D721Med (cell line): Measurements from ENCODE around the gene JMJD7.

Source experiments
- DNase-seq: peaks from one replicate; pipeline ENCODE4 v3.0.0; 2011; ENCODE audit warnings: low spot score; ENCODE audit not compliant: insufficient read length
- FAIRE-seq: peaks from 2 replicates; lab custom pipeline; 2011; peaks lifted over from hg19 to GRCh38; lab: Jason Lieb, UNC
- TF ChIP-seq, protein P1 (sequence below): IDR thresholded peaks from 2 replicates; pipeline ENCODE4 v1.5.1; 2012; ENCODE audit warnings: mild to moderate bottlenecking, control low read depth; ENCODE audit not compliant: insufficient read depth; ENCODE audit errors: missing control alignments

Gene JMJD7

DNA sequence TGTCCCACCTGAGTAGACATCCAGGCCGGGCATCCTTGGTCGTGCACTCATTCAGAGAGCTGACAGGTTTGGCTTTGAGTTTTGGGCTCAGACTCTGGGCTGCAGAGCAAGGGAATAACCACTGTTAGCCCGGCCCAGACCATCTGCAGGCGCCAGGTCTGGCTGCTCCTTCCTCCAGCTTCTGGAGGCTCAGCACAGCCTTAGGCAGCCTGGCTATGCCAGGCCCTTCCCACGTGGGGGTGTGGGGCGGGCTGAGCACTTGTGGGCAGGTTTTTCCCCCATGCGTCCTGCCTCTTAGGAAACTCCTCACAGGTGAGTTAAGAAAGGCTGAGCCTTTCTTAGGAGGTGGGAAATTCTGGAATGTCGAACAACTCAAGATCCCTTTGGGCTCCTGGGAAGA is 22.0 kb downstream of the JMJD7 start:
- FAIRE-seq (no peak), DNase-seq (no peak)

DNA sequence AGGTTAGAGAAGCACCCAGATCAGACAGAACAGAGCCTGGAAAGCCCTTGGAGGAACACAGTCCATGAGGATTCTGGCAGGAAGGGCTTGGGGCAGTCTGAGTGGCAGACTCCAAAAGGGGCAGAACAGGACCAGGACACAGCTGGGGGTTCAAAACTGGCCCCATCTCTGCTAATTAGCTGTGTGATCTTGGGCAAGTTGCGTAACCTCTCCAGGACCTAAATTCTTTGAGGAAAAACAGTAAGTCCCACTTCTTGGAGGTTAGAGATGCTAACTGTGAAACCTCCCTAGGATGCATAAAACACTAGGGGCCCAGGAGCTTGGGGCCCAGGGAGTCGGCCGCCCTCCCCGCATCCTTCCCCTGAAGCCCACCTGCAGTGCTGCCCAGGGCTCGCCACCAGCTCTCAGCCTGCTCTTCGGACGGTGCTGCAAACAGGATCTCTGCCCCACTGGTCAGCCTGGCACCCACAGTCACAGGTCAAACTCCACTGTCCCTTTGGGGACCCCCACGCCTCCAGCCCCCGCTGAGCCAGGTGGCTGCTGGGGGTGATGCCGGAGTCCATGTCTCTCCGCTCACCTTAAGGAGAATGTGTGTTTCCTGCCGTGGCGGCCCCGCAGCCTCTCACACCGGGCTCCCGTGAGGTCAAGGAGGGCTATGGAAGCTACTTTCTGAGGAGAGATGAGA is 22.7 kb downstream of the JMJD7 start:
- no peak for FAIRE-seq
- TF ChIP-seq, protein P1, sequence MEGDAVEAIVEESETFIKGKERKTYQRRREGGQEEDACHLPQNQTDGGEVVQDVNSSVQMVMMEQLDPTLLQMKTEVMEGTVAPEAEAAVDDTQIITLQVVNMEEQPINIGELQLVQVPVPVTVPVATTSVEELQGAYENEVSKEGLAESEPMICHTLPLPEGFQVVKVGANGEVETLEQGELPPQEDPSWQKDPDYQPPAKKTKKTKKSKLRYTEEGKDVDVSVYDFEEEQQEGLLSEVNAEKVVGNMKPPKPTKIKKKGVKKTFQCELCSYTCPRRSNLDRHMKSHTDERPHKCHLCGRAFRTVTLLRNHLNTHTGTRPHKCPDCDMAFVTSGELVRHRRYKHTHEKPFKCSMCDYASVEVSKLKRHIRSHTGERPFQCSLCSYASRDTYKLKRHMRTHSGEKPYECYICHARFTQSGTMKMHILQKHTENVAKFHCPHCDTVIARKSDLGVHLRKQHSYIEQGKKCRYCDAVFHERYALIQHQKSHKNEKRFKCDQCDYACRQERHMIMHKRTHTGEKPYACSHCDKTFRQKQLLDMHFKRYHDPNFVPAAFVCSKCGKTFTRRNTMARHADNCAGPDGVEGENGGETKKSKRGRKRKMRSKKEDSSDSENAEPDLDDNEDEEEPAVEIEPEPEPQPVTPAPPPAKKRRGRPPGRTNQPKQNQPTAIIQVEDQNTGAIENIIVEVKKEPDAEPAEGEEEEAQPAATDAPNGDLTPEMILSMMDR, result no peak
- DNase-seq, result no peak

More for the DNA sequence above, 22.0 kb downstream of the JMJD7 start:
- TF ChIP-seq, protein P1, result no peak

DNA sequence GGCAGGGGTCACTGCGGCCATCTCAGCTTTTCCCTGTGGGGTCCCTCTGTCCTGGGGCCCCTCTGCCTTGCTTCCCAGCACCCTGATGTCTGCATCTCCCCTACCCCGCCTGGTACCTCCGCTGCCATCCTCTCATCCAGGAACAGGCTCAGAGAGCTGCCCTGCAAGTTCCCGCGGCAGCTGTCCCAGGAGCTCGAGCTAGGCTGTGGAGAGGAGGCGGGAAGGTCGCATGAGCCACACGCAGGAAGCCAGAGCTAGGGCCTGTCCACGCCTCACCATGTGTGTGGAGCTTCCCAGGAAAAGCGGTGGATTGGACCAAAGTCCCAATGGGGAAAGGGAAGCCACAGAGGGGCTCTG is 23.3 kb downstream of the JMJD7 start:
- TF ChIP-seq, protein P1, result no peak
- DNase-seq (no peak), FAIRE-seq (no peak)

DNA sequence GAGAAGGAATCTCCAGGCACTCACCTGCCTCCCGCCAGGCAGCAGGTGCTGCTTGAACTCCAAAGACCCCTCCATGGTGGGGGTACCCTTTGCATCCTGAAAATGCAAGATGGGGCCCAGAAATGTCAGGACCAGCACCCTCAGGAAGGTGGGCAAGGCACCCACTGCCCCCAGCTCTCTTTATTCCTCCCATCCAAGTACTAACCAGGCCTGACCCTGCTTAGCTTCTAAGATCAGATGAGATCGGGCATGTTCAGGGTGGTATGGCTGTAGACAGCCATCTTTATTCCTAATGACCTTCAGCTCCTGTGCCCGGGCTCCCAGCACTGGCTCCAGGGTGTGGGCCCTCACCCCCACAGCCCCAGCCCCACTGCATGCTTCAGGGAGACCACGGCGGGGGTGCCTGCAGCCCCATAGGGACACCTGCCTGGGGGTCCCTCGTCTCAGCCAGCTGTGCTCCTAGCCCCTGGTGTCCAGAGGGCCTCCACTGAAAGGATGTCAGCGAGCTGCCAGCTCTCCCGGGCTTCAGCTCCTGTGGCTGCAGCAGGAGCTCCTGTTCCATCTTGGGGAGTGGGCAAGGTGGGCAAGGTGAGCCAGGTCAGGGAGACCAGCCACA is 24.0 kb downstream of the JMJD7 start:
- FAIRE-seq (no peak), DNase-seq (no peak)
- TF ChIP-seq, protein P1, result no peak

DNA sequence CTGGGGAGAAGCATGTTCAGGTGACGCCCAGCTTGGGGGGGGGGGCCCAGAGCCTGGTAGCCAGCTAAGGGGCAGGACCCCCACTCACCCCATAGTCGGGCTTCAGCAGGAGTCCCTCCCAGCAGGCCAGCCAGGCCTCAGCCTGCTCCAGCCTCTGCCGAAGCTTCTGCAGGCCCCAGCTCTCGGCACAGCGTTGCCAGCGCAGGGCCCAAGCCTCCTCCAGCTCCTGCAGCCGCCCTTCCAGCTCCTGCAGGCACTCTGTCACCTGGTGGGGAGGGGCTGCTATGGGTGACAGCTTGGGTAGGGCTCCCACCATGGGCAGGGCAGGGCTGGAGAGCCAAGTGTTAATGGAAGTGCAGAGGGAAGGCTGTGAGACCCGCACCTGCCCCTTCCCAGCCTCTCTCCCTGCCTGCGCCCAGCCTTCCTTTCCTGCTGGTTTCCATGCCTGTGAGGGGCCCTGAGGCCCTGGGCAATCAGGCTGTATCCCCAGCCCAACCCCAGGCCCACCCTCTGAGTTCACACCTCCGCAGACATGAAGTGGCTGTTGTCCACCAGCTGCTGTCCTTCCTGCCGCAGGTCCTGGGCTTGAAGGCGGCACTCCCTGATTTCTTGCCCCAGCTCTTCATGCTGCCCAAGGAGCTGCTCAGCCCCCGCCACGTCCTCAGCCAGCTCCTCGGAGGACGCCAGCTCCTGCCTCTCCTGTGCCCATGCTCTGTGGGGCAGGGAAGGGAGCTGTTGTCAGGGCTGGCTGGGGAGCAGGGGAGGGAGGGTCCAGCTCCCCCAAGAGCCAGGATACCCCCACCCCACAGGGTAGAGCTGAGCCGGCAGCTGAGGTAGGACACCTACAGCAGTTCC is 25.1 kb downstream of the JMJD7 start:
- TF ChIP-seq, protein P1, result no peak
- FAIRE-seq (no peak), DNase-seq (no peak)

DNA sequence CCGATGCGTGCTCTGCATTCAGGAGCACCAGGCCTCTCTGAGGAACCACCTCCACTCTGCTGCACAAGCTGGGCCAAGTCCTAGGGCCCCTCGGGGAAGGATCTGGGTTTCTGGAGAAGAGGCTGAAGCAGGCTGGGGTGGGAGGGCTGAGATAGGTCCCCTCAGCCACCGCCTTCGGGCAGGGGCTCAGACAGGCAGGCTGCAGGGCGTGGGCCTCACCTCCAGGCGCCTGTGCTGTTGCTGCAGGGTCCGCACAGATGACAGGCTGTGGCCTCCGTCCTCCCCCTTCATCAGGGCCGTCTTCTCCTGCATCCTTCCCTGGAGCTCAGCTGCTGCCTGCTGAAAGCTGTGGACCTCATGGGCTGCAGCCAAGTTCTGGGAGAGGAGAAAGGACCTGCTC is 25.9 kb downstream of the JMJD7 start:
- no peak for DNase-seq
- TF ChIP-seq, protein P1, result no peak
- FAIRE-seq, result no peak
